ENCODE results near the gene LMOD2. TPM values are rescaled to one million over a fixed set of nuclear protein-coding genes. Genes with fewer than 3 reads are reported as not detected.

Gene LMOD2
- total RNA-seq, 1 experiment from 2014 or later = not detected

DNA sequence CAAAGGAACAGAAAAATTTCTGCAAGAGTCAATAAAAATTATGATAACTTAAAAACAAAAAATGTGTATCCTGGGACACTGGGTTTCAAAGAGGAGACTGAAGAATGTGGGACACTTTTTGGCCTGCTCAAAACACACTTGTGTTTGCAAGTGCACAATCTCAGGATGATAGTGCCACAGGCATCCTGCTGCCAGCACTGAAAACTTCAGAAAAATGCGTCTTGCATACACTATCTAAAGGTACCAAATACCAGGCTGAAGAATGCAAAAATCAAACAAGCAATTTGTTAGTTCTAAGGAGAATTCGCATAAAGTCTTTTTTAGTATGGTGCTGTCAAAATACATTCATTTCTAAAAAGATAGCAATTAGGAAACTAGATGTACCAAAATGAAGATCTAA lies 55.0 kb downstream of the LMOD2 start:
- Histone ChIP-seq H3K27me3 (ENCODE audit: insufficient read depth, low read length) (no peaks in the 10 kb centered on the region), H3K79me2 (ENCODE audit: insufficient read depth, low read length) (peaks cover 43% of the 10 kb centered on the region), H3K27ac (ENCODE audit: low read depth, low read length) (no peak overlapping the region), H3K4me1 (ENCODE audit: control insufficient read depth in 1 of 2, insufficient read depth in 2 of 2, low read length in 2 of 2) (peaks cover 0 to 8% of the 10 kb centered on the region in 2 experiments; a peak in 2 of 4 replicates), H3K9me3 (ENCODE audit: control insufficient read depth in 1 of 2, insufficient read depth in 1 of 2, low read depth in 1 of 2, low read length in 2 of 2) (no peaks in the 10 kb centered on the region), H3K9ac (ENCODE audit: low read length) (no peak overlapping the region), H3K9me2 (ENCODE audit: insufficient read depth) (no peaks in the 10 kb centered on the region), H3K4me2 (ENCODE audit: low read length) (no peak overlapping the region), H3K4me3 (replicated peaks in 1 of 2; ENCODE audit: low read depth in 1 of 2, low read length in 2 of 2) (no peak overlapping the region), H3K36me3 (ENCODE audit: control insufficient read depth in 1 of 2, insufficient read depth in 2 of 2, low read length in 2 of 2) (peaks cover 0 to 7% of the 10 kb centered on the region in 2 experiments; a peak in 2 of 4 replicates), H2AFZ (ENCODE audit: low read depth, low read length, poor library complexity, severe bottlenecking) (no peak overlapping the region), H4K20me1 (ENCODE audit: insufficient read depth) (no peaks in the 10 kb centered on the region)
- ChIA-PET RAD21 (ENCODE audit: low non-redundant PET in 1 of 2, low total read pairs in 2 of 2, uncharacterized antibody in 2 of 2, unreplicated experiment in 2 of 2) (no interaction called here), CTCF (no interaction called here), POLR2A (no interaction called here)
- DNase-seq (ENCODE audit: low read depth, low spot score) (no peak), ATAC-seq (no peak)
- no TSS peak for BruUV-seq (replicated peaks)
- intact Hi-C loops (cut with micrococcal nuclease) = no loop called here
- TF ChIP-seq POLR2A (IDR thresholded peaks at IDR 0.05; ENCODE audit: borderline replicate concordance, extremely low read depth, insufficient read depth, insufficient read length) = no peak
- no peak for TF ChIP-seq JUND (IDR thresholded peaks at IDR 0.05)
- no peak for TF ChIP-seq TCF7L2 (IDR thresholded peaks at IDR 0.05; ENCODE audit: borderline replicate concordance, extremely low read depth, insufficient read depth, insufficient read length)
- TF ChIP-seq CBX3 (IDR thresholded peaks at IDR 0.05; ENCODE audit: low read depth) = no peak
- TF ChIP-seq CEBPB (IDR thresholded peaks at IDR 0.05; ENCODE audit: low read depth) = no peak
- TF ChIP-seq, protein P1, sequence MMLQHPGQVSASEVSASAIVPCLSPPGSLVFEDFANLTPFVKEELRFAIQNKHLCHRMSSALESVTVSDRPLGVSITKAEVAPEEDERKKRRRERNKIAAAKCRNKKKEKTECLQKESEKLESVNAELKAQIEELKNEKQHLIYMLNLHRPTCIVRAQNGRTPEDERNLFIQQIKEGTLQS (IDR thresholded peaks at IDR 0.05) = no peak
- no peak for TF ChIP-seq SP1 (IDR thresholded peaks at IDR 0.05; ENCODE audit: low read depth)
- no peak for TF ChIP-seq EZH2 (IDR thresholded peaks at IDR 0.05)
- TF ChIP-seq FOSL1 (IDR thresholded peaks at IDR 0.05; ENCODE audit: low read depth) = no peak
- TF ChIP-seq SRF (IDR thresholded peaks at IDR 0.05; ENCODE audit: low read depth) = no peak
- TF ChIP-seq SIN3A (IDR thresholded peaks at IDR 0.05; ENCODE audit: low read depth) = no peak

DNA sequence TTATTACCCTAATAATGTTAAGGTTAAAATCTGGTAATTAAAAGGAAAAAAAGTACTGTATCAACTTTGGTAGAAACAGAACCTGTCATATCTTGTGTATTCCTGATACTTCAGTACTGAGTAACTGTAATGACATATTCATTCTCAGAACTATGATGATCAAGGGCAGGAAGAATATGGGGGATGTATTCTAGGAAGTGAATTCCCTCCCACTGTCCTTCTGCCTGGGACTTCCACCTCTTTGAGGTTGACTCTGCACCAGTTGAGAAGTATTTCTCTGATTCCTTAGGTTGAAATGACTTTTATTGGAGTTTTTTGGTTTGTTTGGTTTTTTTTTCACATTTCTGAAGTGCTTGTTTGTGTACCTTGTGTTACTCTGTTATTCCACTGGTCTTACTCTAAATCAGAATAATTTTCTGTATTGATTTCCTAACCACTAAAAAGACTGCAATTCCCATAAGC lies 56.2 kb downstream of the LMOD2 start:
- intact Hi-C loops (cut with micrococcal nuclease) = no loop called here
- Histone ChIP-seq H3K4me3 (replicated peaks in 1 of 2; ENCODE audit: low read depth in 1 of 2, low read length in 2 of 2) (no peak overlapping the region), H2AFZ (ENCODE audit: low read depth, low read length, poor library complexity, severe bottlenecking) (no peak overlapping the region), H3K9me3 (ENCODE audit: control insufficient read depth in 1 of 2, insufficient read depth in 1 of 2, low read depth in 1 of 2, low read length in 2 of 2) (no peaks in the 10 kb centered on the region), H3K79me2 (ENCODE audit: insufficient read depth, low read length) (peaks cover 48% of the 10 kb centered on the region), H4K20me1 (ENCODE audit: insufficient read depth) (no peaks in the 10 kb centered on the region), H3K27ac (ENCODE audit: low read depth, low read length) (no peak overlapping the region), H3K36me3 (ENCODE audit: control insufficient read depth in 1 of 2, insufficient read depth in 2 of 2, low read length in 2 of 2) (peaks cover 0 to 3% of the 10 kb centered on the region in 2 experiments; a peak in 2 of 4 replicates), H3K4me2 (ENCODE audit: low read length) (no peak overlapping the region), H3K27me3 (ENCODE audit: insufficient read depth, low read length) (no peaks in the 10 kb centered on the region), H3K9me2 (ENCODE audit: insufficient read depth) (no peaks in the 10 kb centered on the region), H3K9ac (ENCODE audit: low read length) (no peak overlapping the region), H3K4me1 (ENCODE audit: control insufficient read depth in 1 of 2, insufficient read depth in 2 of 2, low read length in 2 of 2) (peaks cover 0 to 11% of the 10 kb centered on the region in 2 experiments; a peak in 2 of 4 replicates)
- CTCF ChIA-PET = interaction anchor here (2.0 kb wide), 1 partner anchor 10 kb away, joined by 9 read pairs; no protein-coding TSS in a partner anchor
- BruUV-seq (replicated peaks) = no TSS peak
- ATAC-seq = no peak
- RAD21 ChIA-PET (ENCODE audit: low non-redundant PET in 1 of 2, low total read pairs in 2 of 2, uncharacterized antibody in 2 of 2, unreplicated experiment in 2 of 2) = no interaction called here
- POLR2A ChIA-PET = no interaction called here
- DNase-seq (ENCODE audit: low read depth, low spot score) = no peak
- TF ChIP-seq EGR1 (IDR thresholded peaks at IDR 0.05; ENCODE audit: low read depth) (no peak), SRF (IDR thresholded peaks at IDR 0.05; ENCODE audit: low read depth) (no peak), ZNF274 (IDR thresholded peaks at IDR 0.05; ENCODE audit: low read depth, low read length) (no peak), CEBPB (IDR thresholded peaks at IDR 0.05; ENCODE audit: low read depth) (no peak), POLR2A (IDR thresholded peaks at IDR 0.05; ENCODE audit: borderline replicate concordance, extremely low read depth, insufficient read depth, insufficient read length) (no peak), JUND (IDR thresholded peaks at IDR 0.05) (no peak), SIN3A (IDR thresholded peaks at IDR 0.05; ENCODE audit: low read depth) (no peak), YY1 (IDR thresholded peaks at IDR 0.05; ENCODE audit: extremely low read depth, insufficient replicate concordance, low read depth, low read length) (no peak), RAD21 (IDR thresholded peaks at IDR 0.05; ENCODE audit: low read depth) (no peak), FOSL1 (IDR thresholded peaks at IDR 0.05; ENCODE audit: low read depth) (no peak)
- TF ChIP-seq, protein P1 (IDR thresholded peaks at IDR 0.05) = no peak
- TF ChIP-seq, protein P2, sequence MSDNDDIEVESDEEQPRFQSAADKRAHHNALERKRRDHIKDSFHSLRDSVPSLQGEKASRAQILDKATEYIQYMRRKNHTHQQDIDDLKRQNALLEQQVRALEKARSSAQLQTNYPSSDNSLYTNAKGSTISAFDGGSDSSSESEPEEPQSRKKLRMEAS (IDR thresholded peaks at IDR 0.05) = no peak
- TF ChIP-seq, protein P3, sequence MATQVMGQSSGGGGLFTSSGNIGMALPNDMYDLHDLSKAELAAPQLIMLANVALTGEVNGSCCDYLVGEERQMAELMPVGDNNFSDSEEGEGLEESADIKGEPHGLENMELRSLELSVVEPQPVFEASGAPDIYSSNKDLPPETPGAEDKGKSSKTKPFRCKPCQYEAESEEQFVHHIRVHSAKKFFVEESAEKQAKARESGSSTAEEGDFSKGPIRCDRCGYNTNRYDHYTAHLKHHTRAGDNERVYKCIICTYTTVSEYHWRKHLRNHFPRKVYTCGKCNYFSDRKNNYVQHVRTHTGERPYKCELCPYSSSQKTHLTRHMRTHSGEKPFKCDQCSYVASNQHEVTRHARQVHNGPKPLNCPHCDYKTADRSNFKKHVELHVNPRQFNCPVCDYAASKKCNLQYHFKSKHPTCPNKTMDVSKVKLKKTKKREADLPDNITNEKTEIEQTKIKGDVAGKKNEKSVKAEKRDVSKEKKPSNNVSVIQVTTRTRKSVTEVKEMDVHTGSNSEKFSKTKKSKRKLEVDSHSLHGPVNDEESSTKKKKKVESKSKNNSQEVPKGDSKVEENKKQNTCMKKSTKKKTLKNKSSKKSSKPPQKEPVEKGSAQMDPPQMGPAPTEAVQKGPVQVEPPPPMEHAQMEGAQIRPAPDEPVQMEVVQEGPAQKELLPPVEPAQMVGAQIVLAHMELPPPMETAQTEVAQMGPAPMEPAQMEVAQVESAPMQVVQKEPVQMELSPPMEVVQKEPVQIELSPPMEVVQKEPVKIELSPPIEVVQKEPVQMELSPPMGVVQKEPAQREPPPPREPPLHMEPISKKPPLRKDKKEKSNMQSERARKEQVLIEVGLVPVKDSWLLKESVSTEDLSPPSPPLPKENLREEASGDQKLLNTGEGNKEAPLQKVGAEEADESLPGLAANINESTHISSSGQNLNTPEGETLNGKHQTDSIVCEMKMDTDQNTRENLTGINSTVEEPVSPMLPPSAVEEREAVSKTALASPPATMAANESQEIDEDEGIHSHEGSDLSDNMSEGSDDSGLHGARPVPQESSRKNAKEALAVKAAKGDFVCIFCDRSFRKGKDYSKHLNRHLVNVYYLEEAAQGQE (IDR thresholded peaks at IDR 0.05; ENCODE audit: low read depth) = no peak

All from HCT116 (cell line).